Natural killer cell (primary cell): ENCODE results near the gene WDR88. TPM values are rescaled to one million over a fixed set of nuclear protein-coding genes. Genes with fewer than 3 reads are reported as not detected.

Experiments
- ATAC-seq, 3 donors: fragments of 150-1000 bp in 2 of 3; fragments of 200-7000 bp in 1 of 3; cut with Tn5 transposase; 1 replicate in 1 of 3; 2 replicates in 2 of 3; pipeline ENCODE4 v1.10.0; 2021; ENCODE audit warnings: mild to moderate bottlenecking in 2 of 3, moderate library complexity in 2 of 3
- DNase-seq, 2 donors: peaks; one replicate each; pipeline versions ENCODE4 v3.0.0 to v3.0.0-alpha.2; 2013 to 2021; ENCODE audit warnings: mixed read lengths in 1 of 2
- H3K27ac ChIP-seq: one replicate; pipeline ENCODE4 v1.5.1; 2013; ENCODE audit warnings: mild to moderate bottlenecking, low read length
- H3K27me3 ChIP-seq: one replicate; pipeline ENCODE4 v1.6.1; 2013; ENCODE audit warnings: low read length; ENCODE audit not compliant: control insufficient read depth, insufficient read depth
- H3K36me3 ChIP-seq: one replicate; pipeline ENCODE4 v1.6.1; 2013; ENCODE audit warnings: low read length; ENCODE audit not compliant: control insufficient read depth, insufficient read depth
- H3K4me1 ChIP-seq: one replicate; pipeline ENCODE4 v1.6.1; 2013; ENCODE audit warnings: low read length; ENCODE audit not compliant: control insufficient read depth, insufficient read depth
- H3K4me3 ChIP-seq: one replicate; pipeline ENCODE4 v1.5.1; 2013; ENCODE audit warnings: low read length
- H3K9me3 ChIP-seq: one replicate; pipeline ENCODE4 v1.6.1; 2013; ENCODE audit warnings: low read length; ENCODE audit not compliant: control insufficient read depth, insufficient read depth
- H3K27ac Mint-ChIP-seq, 2 donors: one replicate each; pipeline ENCODE4 v1.8.0; 2022; ENCODE audit warnings: mild to moderate bottlenecking in 2 of 2, mixed read lengths in 2 of 2, moderate library complexity in 1 of 2
- H3K27me3 Mint-ChIP-seq, 2 donors: one replicate each; pipeline ENCODE4 v1.8.0; 2022; ENCODE audit warnings: low read depth in 2 of 2, mixed read lengths in 2 of 2
- H3K36me3 Mint-ChIP-seq: one replicate; pipeline ENCODE4 v1.8.0; 2022; ENCODE audit warnings: mixed read lengths
- H3K4me1 Mint-ChIP-seq, 2 donors: one replicate each; pipeline ENCODE4 v1.8.0; 2022; ENCODE audit warnings: mixed read lengths in 2 of 2
- H3K4me3 Mint-ChIP-seq: one replicate; pipeline ENCODE4 v1.8.0; 2022; ENCODE audit warnings: mild to moderate bottlenecking, moderate library complexity, mixed read lengths
- H3K9me3 Mint-ChIP-seq, 2 donors: one replicate each; pipeline ENCODE4 v1.8.0; 2022; ENCODE audit warnings: mixed read lengths in 2 of 2
- CTCF ChIP-seq: fragments of 200-600 bp; IDR thresholded peaks from one replicate; pipeline ENCODE4 v1.8.0; 2022; ENCODE audit warnings: antibody characterized with exemption
- WGBS: methylation state at CpG from one replicate; pipeline ENCODE4 v1.1.7; 2013; ENCODE audit warnings: missing lambda C conversion rate; ENCODE audit not compliant: insufficient coverage; 5-methylcytosine and 5-hydroxymethylcytosine counted together
- intact Hi-C: fragments of 100-400 bp; cut with micrococcal nuclease; formaldehyde crosslinking; loops from one replicate; pipeline ENCODE4 v1.14.2; 2022
- total RNA-seq, 4 donors: library from RNA; stranded (reverse); fragments of 120-200 nt in 1 of 4; gene quantifications; one replicate each; pipeline versions ENCODE4 v1.2.3 to v1.2.4, GENCODE V29; 2013 to 2022

Gene WDR88
- total RNA-seq, 3 donors from 2014 or later (not counting 1 experiment from before 2014, with no cell fraction given) = not detected

- 81% methylated on average over 7 of the region's 7 CpGs for WGBS
- peaks cover 37 to 44% of the 10 kb centered on the region in 2 donors for H3K27me3 Mint-ChIP-seq
Observed at GRCh38 chr19:33192010-33192409, 60.1 kb downstream of the WDR88 start.

GRCh38 chr19:33193269-33193864, 61.5 kb downstream of the WDR88 start:
- no peaks in the 10 kb centered on the region for H3K36me3 Mint-ChIP-seq
- TF ChIP-seq CTCF = no peak
- Histone ChIP-seq H3K27me3 (peaks cover 9% of the 10 kb centered on the region), H3K4me1 (no peaks in the 10 kb centered on the region), H3K27ac (no peak overlapping the region), H3K4me3 (no peak overlapping the region), H3K36me3 (no peaks in the 10 kb centered on the region), H3K9me3 (no peaks in the 10 kb centered on the region)
- no peaks in the 10 kb centered on the region for H3K4me1 Mint-ChIP-seq
- intact Hi-C loops = no loop called here
- peak overlapping the region; percentile 64 for H3K4me3 Mint-ChIP-seq
- H3K27ac Mint-ChIP-seq = no peak overlapping the region
- H3K27me3 Mint-ChIP-seq = peaks cover 37 to 45% of the 10 kb centered on the region in 2 donors
- no peak for DNase-seq
- WGBS = 84% methylated on average over 4 of the region's 8 CpGs
- ATAC-seq = no peak
- H3K9me3 Mint-ChIP-seq = no peaks in the 10 kb centered on the region

More at GRCh38 chr19:33192010-33192409, 60.1 kb downstream of the WDR88 start:
- H3K4me1 ChIP-seq = peaks cover 3% of the 10 kb centered on the region
- no peak overlapping the region for H3K4me3 Mint-ChIP-seq
- no peaks in the 10 kb centered on the region for H3K9me3 ChIP-seq
- no peaks in the 10 kb centered on the region for H3K9me3 Mint-ChIP-seq
- ATAC-seq (no peak), DNase-seq (no peak)
- intact Hi-C loops = no loop called here
- H3K36me3 Mint-ChIP-seq = no peaks in the 10 kb centered on the region
- H3K4me1 Mint-ChIP-seq = peaks cover 0 to under 1% of the 10 kb centered on the region in 2 donors
- no peak overlapping the region for H3K27ac Mint-ChIP-seq
- H3K36me3 ChIP-seq = no peaks in the 10 kb centered on the region
- H3K27ac ChIP-seq = no peak overlapping the region
- H3K27me3 ChIP-seq = peaks cover 9% of the 10 kb centered on the region
- H3K4me3 ChIP-seq = no peak overlapping the region
- TF ChIP-seq CTCF = no peak

- Histone ChIP-seq H3K27ac (no peak within 1 kb of the TSS), H3K4me1 (no peaks in the 10 kb centered on the region), H3K9me3 (no peaks in the 10 kb centered on the region), H3K4me3 (no peak within 1 kb of the TSS), H3K27me3 (peaks cover 9% of the 10 kb centered on the region), H3K36me3 (no peaks in the 10 kb centered on the region)
- intact Hi-C loops = no loop called here
- DNase-seq = no peak
- Mint-ChIP-seq H3K36me3 (no peaks in the 10 kb centered on the region), H3K9me3 (no peaks in the 10 kb centered on the region), H3K27me3 (peaks cover 37 to 45% of the 10 kb centered on the region in 2 donors), H3K27ac (no peak within 1 kb of the TSS), H3K4me1 (no peaks in the 10 kb centered on the region), H3K4me3 (peak within 1 kb of the TSS; percentile 64)
- ATAC-seq = peak in 2 of 3 donors; percentile 15 to 25
- 6% methylated on average over 50 of the region's 50 CpGs for WGBS
- TF ChIP-seq CTCF = no peak
Observed at GRCh38 chr19:33193865-33194362, 62.0 kb downstream of the WDR88 start, which contains the start of gene LRP3. Gene LRP3, plus strand, starts transcription at chr19:33194330. Its CDS starts 456 bp downstream, at chr19:33194786.

- DNase-seq (no peak), ATAC-seq (peak in 2 of 3 donors; percentile 20 to 28)
- H3K9me3 Mint-ChIP-seq = no peaks in the 10 kb centered on the region
- no peak overlapping the region for H3K4me3 Mint-ChIP-seq
- H3K27ac ChIP-seq = no peak overlapping the region
- WGBS = under 1% methylated on average over 57 of the region's 57 CpGs
- H3K36me3 ChIP-seq = no peaks in the 10 kb centered on the region
- no peaks in the 10 kb centered on the region for H3K4me1 ChIP-seq
- H3K27me3 Mint-ChIP-seq = peaks cover 37 to 42% of the 10 kb centered on the region in 2 donors
- H3K4me3 ChIP-seq = no peak overlapping the region
- H3K27me3 ChIP-seq = peaks cover 9% of the 10 kb centered on the region
- no peaks in the 10 kb centered on the region for H3K4me1 Mint-ChIP-seq
- TF ChIP-seq CTCF = no peak
- H3K36me3 Mint-ChIP-seq = no peaks in the 10 kb centered on the region
- no peak overlapping the region for H3K27ac Mint-ChIP-seq
- intact Hi-C loops = no loop called here
- H3K9me3 ChIP-seq = no peaks in the 10 kb centered on the region
Observed at GRCh38 chr19:33194532-33194885, 62.6 kb downstream of the WDR88 start.
